Common myeloid progenitor, CD34-positive (primary cell): Measurements from ENCODE around the gene UBE3B.

Experiments
- CTCF ChIA-PET: fragments of 350-600 bp; sonication (Branson Sonifier 250); formaldehyde crosslinking; loops from one replicate; lab custom pipeline; 2021; ENCODE audit warnings: antibody characterized with exemption; lab: Charles Lee
- POLR2A ChIA-PET: fragments of 350-600 bp; sonication (Branson Sonifier 250); formaldehyde crosslinking; loops from one replicate; lab custom pipeline; 2021; ENCODE audit warnings: antibody characterized with exemption; lab: Charles Lee
- DNase-seq, 3 donors: peaks; one replicate each; pipeline versions ENCODE4 v3.0.0 to v3.0.0-alpha.2; 2013
- H3K27ac ChIP-seq, 2 experiments: 1 replicate in 1 of 2; 2 replicates in 1 of 2; pipeline ENCODE4 v1.7.0; 2013; ENCODE audit warnings: inconsistent platforms in 2 of 2, low read length in 2 of 2, mild to moderate bottlenecking in 2 of 2, low read depth in 1 of 2, moderate library complexity in 1 of 2; ENCODE audit not compliant: severe bottlenecking in 2 of 2, insufficient read depth in 1 of 2, poor library complexity in 1 of 2
- H3K27me3 ChIP-seq, 5 experiments: replicated peaks in 2 of 5; 1 replicate in 3 of 5; 2 replicates in 2 of 5; pipeline versions ENCODE4 v1.6.1 to v1.7.0; 2013; ENCODE audit warnings: low read length in 4 of 5, mild to moderate bottlenecking in 2 of 5, moderate library complexity in 2 of 5, inconsistent platforms in 1 of 5; ENCODE audit not compliant: insufficient read depth in 5 of 5, control insufficient read depth in 4 of 5
- H3K36me3 ChIP-seq, 4 experiments: 1 replicate in 2 of 4; 2 replicates in 2 of 4; pipeline versions ENCODE4 v1.6.1 to v1.7.0; 2013; ENCODE audit warnings: low read length in 3 of 4, control low read depth in 1 of 4, mild to moderate bottlenecking in 1 of 4; ENCODE audit not compliant: control insufficient read depth in 4 of 4, insufficient read depth in 4 of 4
- H3K4me1 ChIP-seq, 4 experiments: 1 replicate in 3 of 4; 2 replicates in 1 of 4; pipeline versions ENCODE4 v1.6.1 to v1.7.1; 2013; ENCODE audit warnings: low read length in 3 of 4, mild to moderate bottlenecking in 3 of 4, control low read depth in 1 of 4, inconsistent platforms in 1 of 4, moderate library complexity in 1 of 4; ENCODE audit not compliant: control insufficient read depth in 4 of 4, insufficient read depth in 4 of 4; ENCODE audit errors: control extremely low read depth in 1 of 4
- H3K4me3 ChIP-seq, 7 experiments: 1 replicate in 4 of 7; 2 replicates in 3 of 7; pipeline versions ENCODE4 v1.5.1 to v1.7.0; 2013; ENCODE audit warnings: mild to moderate bottlenecking in 7 of 7, low read length in 6 of 7, moderate library complexity in 6 of 7, inconsistent platforms in 2 of 7, low read depth in 2 of 7, control low read depth in 1 of 7; ENCODE audit not compliant: insufficient read depth in 4 of 7, control insufficient read depth in 1 of 7; ENCODE audit errors: extremely low read depth in 1 of 7
- H3K9me3 ChIP-seq, 5 experiments: 1 replicate in 4 of 5; 2 replicates in 1 of 5; pipeline versions ENCODE4 v1.6.1 to v1.7.1; 2013; ENCODE audit warnings: low read length in 4 of 5, mild to moderate bottlenecking in 2 of 5, inconsistent platforms in 1 of 5, low read depth in 1 of 5, moderate library complexity in 1 of 5; ENCODE audit not compliant: control insufficient read depth in 4 of 5, insufficient read depth in 2 of 5; ENCODE audit errors: control extremely low read depth in 1 of 5
- WGBS: methylation state at CpG from one replicate; pipeline ENCODE4 v1.1.5; 2013; ENCODE audit not compliant: insufficient coverage; 5-methylcytosine and 5-hydroxymethylcytosine counted together

Gene UBE3B

GRCh38 chr12:109533487-109533740 is 56.0 kb downstream of the UBE3B start:
- Histone ChIP-seq H3K36me3 (peaks cover 6 to 60% (median 26%) of the 10 kb centered on the region in 4 experiments), H3K4me1 (no peaks in the 10 kb centered on the region), H3K4me3 (no peak overlapping the region), H3K9me3 (no peaks in the 10 kb centered on the region), H3K27me3 (no peaks in the 10 kb centered on the region), H3K27ac (no peak overlapping the region)
- ChIA-PET POLR2A (no interaction called here), CTCF (no interaction called here)
- DNase-seq: no peak
- 96% methylated on average over 5 of the region's 8 CpGs for WGBS

DNA sequence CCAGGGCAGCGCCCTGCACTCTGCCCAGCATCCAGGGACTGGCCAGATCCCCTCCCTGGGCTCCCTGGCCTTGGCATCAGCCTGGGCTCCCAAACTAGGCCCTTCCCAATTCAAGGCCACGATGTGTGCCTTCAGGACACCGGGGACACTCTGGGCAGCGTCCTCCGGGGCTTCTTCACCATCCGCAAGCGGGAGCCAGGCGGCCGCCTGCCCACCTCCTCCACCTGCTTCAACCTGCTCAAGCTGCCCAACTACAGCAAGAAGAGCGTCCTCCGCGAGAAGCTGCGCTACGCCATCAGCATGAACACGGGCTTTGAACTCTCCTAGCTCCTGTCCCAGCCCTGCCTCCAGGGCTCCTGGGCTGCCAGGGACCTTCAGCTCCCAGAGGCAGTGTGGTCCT is 57.0 kb downstream of the UBE3B start:
- H3K36me3 ChIP-seq: peaks cover 4 to 58% (median 24%) of the 10 kb centered on the region in 4 experiments
- WGBS: 96% methylated on average over 15 of the region's 15 CpGs
- no peaks in the 10 kb centered on the region for H3K9me3 ChIP-seq
- H3K27ac ChIP-seq: no peak overlapping the region
- no peaks in the 10 kb centered on the region for H3K4me1 ChIP-seq
- ChIA-PET CTCF (no interaction called here), POLR2A (no interaction called here)
- no peak overlapping the region for H3K4me3 ChIP-seq
- no peaks in the 10 kb centered on the region for H3K27me3 ChIP-seq
- DNase-seq: no peak

- WGBS: over 99% methylated on average over 20 of the region's 25 CpGs
- ChIA-PET CTCF (no interaction called here), POLR2A (no interaction called here)
- Histone ChIP-seq H3K4me1 (no peaks in the 10 kb centered on the region), H3K9me3 (no peaks in the 10 kb centered on the region), H3K4me3 (no peak overlapping the region), H3K36me3 (peaks cover under 1 to 49% (median 17%) of the 10 kb centered on the region in 4 experiments), H3K27me3 (no peaks in the 10 kb centered on the region), H3K27ac (no peak overlapping the region)
- DNase-seq: no peak
Observed at GRCh38 chr12:109535231-109535862, 57.9 kb downstream of the UBE3B start.

GRCh38 chr12:109535863-109536250 is 58.4 kb downstream of the UBE3B start:
- ChIA-PET POLR2A (no interaction called here), CTCF (no interaction called here)
- H3K27me3 ChIP-seq: no peaks in the 10 kb centered on the region
- peaks cover 0 to 44% (median 13%) of the 10 kb centered on the region in 4 experiments for H3K36me3 ChIP-seq
- H3K27ac ChIP-seq: no peak overlapping the region
- H3K9me3 ChIP-seq: no peaks in the 10 kb centered on the region
- 95% methylated on average over 5 of the region's 5 CpGs for WGBS
- no peaks in the 10 kb centered on the region for H3K4me1 ChIP-seq
- no peak for DNase-seq
- no peak overlapping the region for H3K4me3 ChIP-seq

- H3K9me3 ChIP-seq: no peaks in the 10 kb centered on the region
- H3K36me3 ChIP-seq: peaks cover 0 to 31% (median 8%) of the 10 kb centered on the region in 4 experiments
- ChIA-PET CTCF (interaction anchor here (1.0 kb wide), 1 partner anchor 102 kb away, joined by 3 read pairs; no protein-coding TSS in a partner anchor), POLR2A (no interaction called here)
- no peaks in the 10 kb centered on the region for H3K4me1 ChIP-seq
- no peak overlapping the region for H3K27ac ChIP-seq
- no peaks in the 10 kb centered on the region for H3K27me3 ChIP-seq
- 98% methylated on average over 8 of the region's 8 CpGs for WGBS
- no peak overlapping the region for H3K4me3 ChIP-seq
- no peak for DNase-seq
Observed at GRCh38 chr12:109537136-109537535, 59.7 kb downstream of the UBE3B start.

DNA sequence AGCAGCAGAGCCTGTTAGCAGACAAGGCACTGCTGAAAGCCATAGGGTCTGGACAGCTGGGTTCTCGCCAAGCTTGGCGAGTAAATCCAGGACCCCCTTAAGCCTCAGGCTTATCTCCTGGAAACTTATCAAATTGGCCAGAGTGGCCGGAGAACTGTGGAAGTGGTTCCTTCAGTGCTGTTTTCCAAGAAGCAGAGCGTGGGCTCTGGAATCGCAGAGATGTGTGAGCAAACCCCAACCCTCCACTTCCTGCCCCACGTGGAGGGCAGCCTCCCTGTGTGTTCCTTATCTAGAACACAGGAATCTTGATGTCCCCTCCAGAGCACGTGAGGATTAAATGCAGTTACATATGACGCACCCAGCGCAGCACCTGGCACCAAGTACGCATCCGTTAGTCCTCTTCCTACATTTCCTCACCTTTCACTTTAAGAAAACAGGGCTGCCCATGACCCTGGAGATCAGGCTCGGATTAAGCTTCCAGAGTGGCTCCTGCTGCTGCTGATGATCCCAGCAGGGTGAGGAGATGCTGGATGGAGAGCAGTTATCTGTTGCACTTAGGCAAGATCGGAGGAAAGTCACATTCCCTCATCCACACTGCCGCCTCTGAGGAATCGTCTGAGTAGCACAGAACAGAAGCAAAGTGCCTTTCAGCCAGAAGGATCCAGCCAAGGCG is 60.9 kb downstream of the UBE3B start:
- ChIA-PET POLR2A (no interaction called here), CTCF (interaction anchor here (1.0 kb wide), 1 partner anchor 103 kb away, joined by 3 read pairs; no protein-coding TSS in a partner anchor)
- no peaks in the 10 kb centered on the region for H3K9me3 ChIP-seq
- no peaks in the 10 kb centered on the region for H3K4me1 ChIP-seq
- H3K27me3 ChIP-seq: peaks cover 0 to 1% (median 0%) of the 10 kb centered on the region in 5 experiments
- no peak overlapping the region for H3K4me3 ChIP-seq
- WGBS: 91% methylated on average over 16 of the region's 16 CpGs
- DNase-seq: no peak
- H3K27ac ChIP-seq: no peak overlapping the region
- H3K36me3 ChIP-seq: peaks cover 0 to 21% (median 4%) of the 10 kb centered on the region in 4 experiments

DNA sequence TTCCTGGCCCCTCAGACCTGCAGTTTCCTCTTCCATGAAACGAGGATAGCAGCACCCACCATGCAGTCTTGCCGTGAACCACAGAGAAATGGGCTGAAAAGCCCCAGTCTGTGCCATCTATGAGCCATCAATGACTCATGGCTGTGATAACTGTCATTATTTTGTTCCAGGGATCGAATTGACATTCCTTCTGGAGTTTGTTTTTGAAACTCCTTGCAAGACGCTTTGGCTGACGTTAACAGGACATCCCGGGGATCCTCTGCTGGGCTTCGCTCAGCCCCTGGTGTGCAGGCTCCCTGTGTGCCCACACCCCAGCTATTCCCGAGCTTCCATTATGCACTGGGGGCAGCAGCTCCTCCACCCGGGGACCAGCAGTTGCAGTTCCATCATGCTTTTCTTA is 62.1 kb downstream of the UBE3B start:
- no peaks in the 10 kb centered on the region for H3K9me3 ChIP-seq
- H3K4me3 ChIP-seq: no peak overlapping the region
- CTCF ChIA-PET: interaction anchor here (1.0 to 1.3 kb wide), 2 partner anchors 17 to 21 kb away, joined by 3 read pairs; no protein-coding TSS in a partner anchor
- 95% methylated on average over 8 of the region's 9 CpGs for whole genome bisulfite sequencing
- H3K27ac ChIP-seq: no peak overlapping the region
- POLR2A ChIA-PET: no interaction called here
- DNase-seq: no peak
- peaks cover 0 to 9% (median 3%) of the 10 kb centered on the region in 4 experiments for H3K36me3 ChIP-seq
- H3K4me1 ChIP-seq: no peaks in the 10 kb centered on the region
- H3K27me3 ChIP-seq: peaks cover 0 to 1% (median 0%) of the 10 kb centered on the region in 5 experiments
